HuH-7 (cell line): ENCODE data around the gene FOXN4.
A peak's percentile ranks its signal among the peaks of the same experiment; 100 is the strongest.

Experiments
- DNase-seq: peaks from one replicate; pipeline ENCODE4 v3.0.0; 2011; ENCODE audit warnings: low spot score

The FOXN4 gene

DNA sequence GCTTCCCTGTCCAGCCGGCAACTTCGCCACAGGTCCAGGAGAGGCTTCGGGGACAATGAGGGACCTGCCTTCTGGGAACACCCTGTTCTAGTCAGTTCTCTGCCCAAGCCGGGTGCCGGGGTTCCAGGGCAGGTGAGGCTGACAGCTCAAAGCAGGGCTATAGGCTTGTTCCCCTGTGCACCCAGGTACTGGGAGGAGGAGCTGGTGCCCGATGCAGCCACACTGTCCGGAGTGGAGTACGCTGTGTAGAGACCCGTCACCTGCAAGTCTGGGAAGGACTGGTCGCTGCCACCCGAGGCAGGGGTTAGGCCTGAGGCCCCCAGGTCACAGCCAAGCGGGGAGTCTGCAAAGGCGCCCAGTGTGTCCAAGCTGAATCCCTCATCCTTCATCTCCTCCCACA, 29.6 kb downstream of the FOXN4 start:
- no peak for DNase-seq

DNA sequence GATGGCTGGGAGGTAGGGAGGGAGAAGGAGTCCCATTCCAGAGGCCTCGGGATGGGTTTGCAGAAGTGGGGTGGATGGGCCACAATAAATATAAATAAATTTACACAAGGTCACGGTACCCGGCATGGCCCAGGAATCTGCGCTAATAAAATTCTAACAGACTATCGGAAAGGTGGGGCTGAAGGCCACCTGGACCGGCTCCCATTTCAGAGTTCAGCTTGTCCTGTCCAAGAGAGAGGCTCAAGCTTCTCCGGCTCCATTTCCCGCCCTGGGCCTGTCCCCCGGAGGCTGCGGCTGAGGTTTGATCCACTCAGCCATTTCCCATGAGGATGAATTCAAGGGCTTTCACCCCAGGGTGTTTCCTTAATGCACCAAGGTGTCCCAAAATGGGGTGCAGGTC, 30.2 kb downstream of the FOXN4 start:
- no peak for DNase-seq

GRCh38 chr12:109277899-109278762, 31.0 kb downstream of the FOXN4 start:
- DNase-seq, result peak; percentile 89

DNA sequence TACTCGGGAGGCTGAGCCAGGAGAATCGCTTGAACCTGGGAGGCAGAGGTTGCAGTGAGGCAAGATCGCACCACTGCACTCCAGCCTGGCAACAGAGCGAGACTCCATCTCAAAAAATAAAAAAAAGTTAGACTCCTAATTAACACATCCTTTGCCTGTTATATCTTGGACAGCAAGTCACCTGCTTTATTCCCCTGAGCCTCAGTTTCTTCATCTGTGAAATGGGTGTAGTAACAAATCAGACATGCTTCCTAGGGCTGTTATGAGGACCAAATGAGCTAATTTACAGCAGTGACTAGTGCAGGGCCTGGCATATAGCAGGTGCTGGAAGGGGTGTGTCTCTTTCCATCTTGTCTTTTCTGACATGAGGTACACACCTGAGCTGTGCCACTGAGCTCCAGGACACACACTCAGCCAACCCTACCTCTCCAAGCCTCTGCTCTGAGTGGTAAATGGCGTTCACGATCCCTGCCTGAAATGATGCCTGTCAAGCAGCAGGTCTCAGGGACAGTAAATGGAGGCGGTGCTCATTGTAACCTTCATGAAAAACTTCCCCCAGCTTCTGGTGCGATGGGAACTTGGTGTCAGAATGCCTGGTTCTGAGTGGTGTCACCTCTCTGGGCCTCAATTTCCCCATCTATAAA, 31.7 kb downstream of the FOXN4 start:
- DNase-seq, result no peak

DNA sequence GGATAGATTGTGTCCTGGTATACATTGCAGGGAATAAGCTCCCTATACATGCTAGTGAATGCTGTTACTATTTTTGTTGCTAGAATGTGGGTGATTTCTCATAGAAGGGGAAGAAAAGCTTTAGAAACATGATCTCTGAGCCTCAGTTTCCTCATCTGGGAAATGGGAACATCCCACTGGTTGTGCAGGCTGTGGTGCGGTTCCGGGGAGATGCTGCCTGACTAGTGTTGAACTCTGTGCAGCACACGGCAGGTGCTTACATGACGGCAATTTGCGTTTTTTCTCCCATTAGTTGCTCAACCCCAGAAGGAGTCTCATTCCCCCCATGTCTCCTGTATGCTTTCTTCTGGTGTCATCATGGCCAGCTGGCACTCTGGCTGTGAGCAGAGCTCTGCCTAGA, 32.9 kb downstream of the FOXN4 start:
- DNase-seq, result no peak

- no peak for DNase-seq
Measured at GRCh38 chr12:109275173-109275572, 33.9 kb downstream of the FOXN4 start.

- no peak for DNase-seq
Measured at GRCh38 chr12:109274381-109274780, 34.7 kb downstream of the FOXN4 start.

DNA sequence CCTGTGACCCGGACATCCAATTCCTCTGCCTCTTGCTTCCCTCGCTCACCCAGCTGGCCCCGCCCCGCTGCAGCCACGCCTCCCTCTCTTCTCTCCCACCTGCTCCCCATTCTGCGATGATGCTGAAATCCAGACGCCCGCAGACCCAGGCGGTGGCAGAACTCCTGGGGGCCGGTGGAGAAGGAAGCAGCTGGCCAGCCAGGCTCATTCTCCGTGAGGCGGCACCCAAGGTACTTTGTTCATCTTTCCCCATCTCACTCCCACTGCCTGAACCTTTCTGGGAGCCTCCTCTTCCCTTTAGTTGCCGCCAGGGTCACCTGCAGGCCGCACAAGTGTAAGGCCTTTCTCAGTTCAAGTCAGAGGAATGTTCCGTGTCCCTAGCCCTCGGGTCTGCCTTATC, 35.7 kb downstream of the FOXN4 start:
- no peak for DNase-seq

GRCh38 chr12:109271418-109271817, 37.7 kb downstream of the FOXN4 start:
- no peak for DNase-seq

DNA sequence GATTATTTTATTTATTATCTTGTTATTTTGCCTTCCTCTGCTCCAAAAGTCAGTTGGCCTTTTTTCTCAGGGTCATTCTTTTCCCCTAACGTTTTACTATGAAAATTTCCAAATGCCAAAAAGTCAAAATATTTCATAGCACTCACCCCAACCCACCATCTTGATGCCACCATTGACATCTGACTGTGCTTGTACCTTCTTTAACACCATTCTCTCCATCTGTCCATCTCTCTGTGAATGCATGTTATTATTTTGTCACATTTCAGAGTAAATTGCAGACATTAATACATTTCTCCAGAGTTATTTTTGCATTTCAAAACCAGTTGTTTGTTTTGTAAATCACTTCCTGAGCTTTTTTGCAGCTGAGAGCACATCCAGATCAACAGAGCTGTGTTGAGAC, 38.6 kb downstream of the FOXN4 start:
- no peak for DNase-seq

DNA sequence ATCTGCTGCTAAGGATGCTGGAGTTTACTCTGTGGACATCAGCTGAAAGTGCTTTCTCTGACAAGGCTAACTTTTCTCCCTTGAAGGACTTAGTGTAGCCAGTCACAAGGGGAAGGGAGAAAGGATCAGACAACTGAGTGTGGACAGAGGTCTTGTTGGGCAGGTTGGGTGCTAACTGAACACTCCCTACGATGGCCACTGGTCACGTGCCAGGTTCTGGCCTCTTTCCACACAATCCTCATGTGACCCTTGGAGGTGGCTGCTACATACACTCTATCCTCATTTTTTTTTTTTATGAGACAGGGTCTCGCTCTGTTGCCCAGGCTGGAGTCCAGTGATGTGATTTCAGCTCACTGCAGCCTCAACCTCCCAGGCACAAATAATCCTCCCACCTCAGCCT, 39.7 kb downstream of the FOXN4 start:
- no peak for DNase-seq

DNA sequence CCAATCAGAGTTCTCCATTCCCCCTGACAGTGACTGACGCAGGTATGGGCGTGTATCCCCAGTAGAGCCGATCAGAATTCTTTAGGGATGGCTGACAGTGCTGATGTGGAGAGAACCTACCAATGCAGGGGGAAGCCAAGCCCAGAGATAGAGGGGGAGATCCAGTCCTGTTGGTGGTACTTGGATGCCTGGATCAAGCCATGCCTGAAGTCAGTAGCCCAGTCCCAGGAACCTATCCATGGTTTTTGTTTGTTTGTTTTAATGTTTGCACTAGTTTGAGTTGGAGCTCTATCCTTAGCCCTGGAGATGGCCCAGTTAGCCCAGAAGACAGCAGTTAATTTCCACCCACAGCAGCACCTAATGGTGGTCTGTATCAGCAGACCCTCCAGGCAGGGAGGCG, 40.2 kb downstream of the FOXN4 start:
- DNase-seq, result no peak

- DNase-seq, result no peak
Measured at GRCh38 chr12:109267361-109267760, 41.7 kb downstream of the FOXN4 start.

- no peak for DNase-seq
Measured at GRCh38 chr12:109266106-109266879, 42.8 kb downstream of the FOXN4 start.

GRCh38 chr12:109264943-109265650, 44.0 kb downstream of the FOXN4 start:
- no peak for DNase-seq

DNA sequence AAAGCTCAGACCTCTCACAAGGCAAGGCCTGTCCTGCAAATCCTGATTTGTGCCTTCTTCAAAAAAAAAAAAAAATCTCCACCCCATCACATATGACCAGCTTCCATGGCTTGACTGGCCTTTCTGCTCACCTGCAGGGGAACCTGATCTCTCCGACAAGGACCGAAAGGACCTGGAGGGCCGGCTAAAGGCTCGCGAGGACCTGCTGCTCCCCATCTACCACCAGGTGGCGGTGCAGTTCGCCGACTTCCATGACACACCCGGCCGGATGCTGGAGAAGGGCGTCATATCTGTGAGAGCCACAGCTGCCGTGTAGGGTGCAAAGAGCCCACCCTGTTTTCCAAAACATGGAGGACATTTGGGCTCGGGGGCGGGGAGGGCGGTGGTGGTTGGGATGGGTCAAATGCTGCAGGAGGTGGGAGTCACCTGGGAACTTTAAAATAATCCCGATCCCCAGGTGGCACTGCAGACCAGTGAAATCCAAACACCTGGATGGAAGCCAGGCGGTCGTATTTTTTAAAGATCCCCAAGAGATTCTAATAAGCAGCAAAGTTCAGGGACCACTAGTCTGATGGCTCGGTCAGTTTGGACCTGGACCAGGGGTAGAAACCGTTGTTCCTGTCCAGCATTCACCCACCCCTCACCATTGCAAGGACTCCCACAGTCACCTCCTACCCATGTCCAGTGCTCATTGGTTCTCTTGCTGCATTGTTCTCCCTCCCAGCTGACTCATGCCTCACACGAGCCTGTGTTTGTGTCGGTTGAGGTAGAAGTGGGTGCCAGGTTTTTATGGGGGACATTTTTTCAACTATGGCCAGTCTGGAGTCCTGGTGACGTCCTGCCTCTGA, 44.8 kb downstream of the FOXN4 start:
- DNase-seq, result peak; percentile 95

DNA sequence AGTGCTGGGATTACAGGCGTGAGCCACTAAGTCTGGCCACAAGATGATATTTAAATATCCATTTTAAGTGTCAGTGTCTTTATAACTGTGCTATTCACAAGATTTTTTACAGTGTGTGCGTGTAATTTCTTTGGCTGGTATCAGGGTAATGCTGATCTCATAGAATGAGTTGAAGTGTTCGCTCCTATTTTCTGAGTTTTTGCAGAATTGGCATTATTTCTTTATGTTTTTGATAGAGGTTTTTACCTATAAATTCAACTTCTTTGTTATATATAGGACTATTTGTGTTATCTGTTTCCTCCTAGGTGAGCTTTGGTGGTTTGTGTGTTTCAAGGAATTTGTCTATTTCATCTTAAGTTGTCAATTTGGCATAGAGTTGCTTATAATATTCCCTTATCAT, 45.6 kb downstream of the FOXN4 start:
- DNase-seq, result no peak

DNA sequence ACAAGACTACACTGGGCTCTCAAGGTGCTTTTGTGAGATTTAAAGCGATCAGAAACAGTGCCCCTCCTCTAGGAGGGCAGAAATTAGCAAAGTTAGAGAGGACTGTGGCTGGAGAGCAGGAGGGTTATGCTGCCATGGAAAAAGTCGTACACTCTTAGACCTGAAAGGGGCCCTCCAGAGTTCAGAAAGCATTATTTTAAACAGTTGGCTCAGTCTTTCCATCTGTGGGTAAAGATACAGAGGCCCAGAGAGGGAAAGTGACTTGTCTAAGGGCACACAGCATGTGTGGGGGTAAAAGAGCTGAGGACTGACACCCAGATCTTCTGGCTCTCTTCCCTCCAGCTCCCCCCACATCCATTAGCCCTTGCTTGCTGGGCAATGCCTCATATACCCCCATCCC, 47.1 kb downstream of the FOXN4 start:
- no peak for DNase-seq

GRCh38 chr12:109261087-109261486, 48.0 kb downstream of the FOXN4 start:
- no peak for DNase-seq

- no peak for DNase-seq
Measured at GRCh38 chr12:109259545-109259895, 49.6 kb downstream of the FOXN4 start.
